H1 (cell line): ENCODE measurements around the gene AKT1. TPM values are rescaled to one million over a fixed set of nuclear protein-coding genes. Genes with fewer than 3 reads are reported as not detected.

Experiments used
- CTCF ChIA-PET: fragments of 300-600 bp; sonication (Branson Sonifier 250); formaldehyde crosslinking; loops from one replicate; lab custom pipeline; 2021; ENCODE audit not compliant: partially characterized antibody; lab: Charles Lee
- POLR2A ChIA-PET: fragments of 300-600 bp; sonication (Branson Sonifier 250); formaldehyde crosslinking; loops from one replicate; lab custom pipeline; 2021; ENCODE audit warnings: inconsistent platforms; ENCODE audit not compliant: partially characterized antibody; lab: Charles Lee
- DNase-seq, 2 experiments: peaks; one replicate each; pipeline versions ENCODE4 v3.0.0 to v3.0.0-alpha.2; 2010 to 2022; ENCODE audit warnings: low spot score in 2 of 2, low read depth in 1 of 2, mixed read lengths in 1 of 2
- FAIRE-seq: peaks from 2 replicates; lab custom pipeline; 2011; peaks lifted over from hg19 to GRCh38; lab: Jason Lieb, UNC
- H2AFZ ChIP-seq: 2 replicates; pipeline ENCODE4 v1.8.1; 2012; ENCODE audit warnings: low read length, inconsistent platforms
- H2AK5ac ChIP-seq: 2 replicates; pipeline ENCODE4 v1.6.1; 2013; ENCODE audit warnings: low read depth, low read length
- H2BK120ac ChIP-seq: replicated peaks from 2 replicates; pipeline ENCODE3; 2013; ENCODE audit warnings: low read depth, low read length, inconsistent platforms
- H2BK12ac ChIP-seq: 2 replicates; pipeline ENCODE4 v1.6.1; 2013; ENCODE audit warnings: low read depth, low read length
- H2BK15ac ChIP-seq: 2 replicates; pipeline ENCODE4 v1.6.1; 2013; ENCODE audit warnings: low read length
- H2BK20ac ChIP-seq: 2 replicates; pipeline ENCODE4 v1.6.1; 2013; ENCODE audit warnings: low read length
- H2BK5ac ChIP-seq: 2 replicates; pipeline ENCODE4 v1.6.1; 2013; ENCODE audit warnings: low read depth, low read length
- H3K14ac ChIP-seq: 2 replicates; pipeline ENCODE4 v1.6.1; 2013; ENCODE audit warnings: inconsistent platforms; ENCODE audit not compliant: insufficient read length
- H3K18ac ChIP-seq: 2 replicates; pipeline ENCODE4 v1.6.1; 2013; ENCODE audit warnings: low read length; ENCODE audit errors: extremely low read depth
- H3K23ac ChIP-seq: 2 replicates; pipeline ENCODE4 v1.6.1; 2013; ENCODE audit warnings: inconsistent platforms; ENCODE audit not compliant: insufficient read length
- H3K23me2 ChIP-seq: 2 replicates; pipeline ENCODE4 v1.6.1; 2013; ENCODE audit warnings: low read depth, low read length
- H3K27ac ChIP-seq: 2 replicates; pipeline ENCODE4 v1.6.1; 2011; ENCODE audit warnings: low read depth, low read length, inconsistent platforms
- H3K27me3 ChIP-seq, 4 experiments: replicated peaks in 1 of 4; 1 replicate in 1 of 4; 2 replicates in 3 of 4; pipeline versions ENCODE4 v1.6.1 to v1.8.1; 2011 to 2013; ENCODE audit warnings: low read length in 3 of 4, mild to moderate bottlenecking in 3 of 4, inconsistent platforms in 2 of 4, mixed read lengths in 2 of 4, moderate library complexity in 1 of 4; ENCODE audit not compliant: control insufficient read depth in 3 of 4, insufficient read depth in 3 of 4; ENCODE audit errors: extremely low read depth in 1 of 4
- H3K36me3 ChIP-seq, 4 experiments: 2 replicates each; pipeline versions ENCODE4 v1.6.1 to v1.8.1; 2011 to 2013; ENCODE audit warnings: mild to moderate bottlenecking in 4 of 4, low read length in 3 of 4, moderate library complexity in 2 of 4, control low read depth in 1 of 4, inconsistent platforms in 1 of 4; ENCODE audit not compliant: insufficient read depth in 4 of 4, control insufficient read depth in 2 of 4
- H3K4ac ChIP-seq: replicated peaks from 2 replicates; pipeline ENCODE3; 2013; ENCODE audit warnings: low read length, low read depth, mixed read lengths, inconsistent platforms; ENCODE audit not compliant: insufficient read length
- H3K4me1 ChIP-seq, 4 experiments: replicated peaks in 1 of 4; 1 replicate in 1 of 4; 2 replicates in 3 of 4; pipeline versions ENCODE4 v1.6.1 to v1.8.1; 2011 to 2013; ENCODE audit warnings: low read length in 3 of 4, inconsistent platforms in 2 of 4, mixed read lengths in 1 of 4; ENCODE audit not compliant: insufficient read depth in 4 of 4, control insufficient read depth in 3 of 4
- H3K4me2 ChIP-seq, 2 experiments: 2 replicates each; pipeline versions ENCODE4 v1.6.1 to v1.8.1; 2011 to 2013; ENCODE audit warnings: low read depth in 2 of 2, low read length in 2 of 2, control low read depth in 1 of 2, inconsistent platforms in 1 of 2, mild to moderate bottlenecking in 1 of 2; ENCODE audit not compliant: insufficient read depth in 1 of 2
- H3K4me3 ChIP-seq, 4 experiments: fragments of 200-600, 300-600 bp in 1 of 4; sonication (generic), shearing (Covaris generic), sonication (Bioruptor Twin) in 1 of 4; 2 replicates each; pipeline versions ENCODE4 v1.5.1 to v1.8.1; 2011 to 2016; ENCODE audit warnings: low read length in 4 of 4, low read depth in 3 of 4, control low read depth in 2 of 4, inconsistent platforms in 2 of 4, mild to moderate bottlenecking in 2 of 4, mixed read lengths in 1 of 4, moderate library complexity in 1 of 4; ENCODE audit not compliant: insufficient read depth in 2 of 4; ENCODE audit errors: extremely low read depth in 1 of 4
- H3K56ac ChIP-seq: replicated peaks from 2 replicates; pipeline ENCODE3; 2013; ENCODE audit warnings: low read depth, mild to moderate bottlenecking, mixed read lengths, low read length, inconsistent platforms; ENCODE audit not compliant: insufficient read length
- H3K79me1 ChIP-seq: 2 replicates; pipeline ENCODE4 v1.6.1; 2013; ENCODE audit warnings: low read depth, low read length, control low read depth
- H3K79me2 ChIP-seq, 2 experiments: 2 replicates each; pipeline versions ENCODE4 v1.6.1 to v1.8.1; 2012 to 2013; ENCODE audit warnings: low read length in 2 of 2, mild to moderate bottlenecking in 2 of 2, inconsistent platforms in 1 of 2; ENCODE audit not compliant: insufficient read depth in 2 of 2, control insufficient read depth in 1 of 2
- H3K9ac ChIP-seq, 4 experiments: replicated peaks in 1 of 4; 1 replicate in 1 of 4; 2 replicates in 3 of 4; pipeline versions ENCODE4 v1.6.1 to v1.8.1; 2011 to 2013; ENCODE audit warnings: low read depth in 3 of 4, low read length in 3 of 4, control low read depth in 2 of 4, mild to moderate bottlenecking in 2 of 4, moderate library complexity in 2 of 4, inconsistent platforms in 1 of 4; ENCODE audit errors: extremely low read depth in 1 of 4
- H3K9me3 ChIP-seq, 2 experiments: 2 replicates each; pipeline versions ENCODE4 v1.6.1 to v1.8.1; 2012 to 2013; ENCODE audit warnings: mild to moderate bottlenecking in 2 of 2, moderate library complexity in 2 of 2, control low read depth in 1 of 2, inconsistent platforms in 1 of 2, low read depth in 1 of 2, low read length in 1 of 2, mixed read lengths in 1 of 2; ENCODE audit not compliant: insufficient read depth in 2 of 2
- H4K20me1 ChIP-seq, 2 experiments: replicated peaks in 1 of 2; 2 replicates each; pipeline versions ENCODE3 to v1.8.1; 2011 to 2013; ENCODE audit warnings: inconsistent platforms in 2 of 2, low read length in 2 of 2, mild to moderate bottlenecking in 1 of 2; ENCODE audit not compliant: insufficient read depth in 2 of 2, control insufficient read depth in 1 of 2
- H4K5ac ChIP-seq: 2 replicates; pipeline ENCODE4 v1.6.1; 2013; ENCODE audit warnings: low read length, low read depth, mixed read lengths, inconsistent platforms; ENCODE audit not compliant: insufficient read length
- H4K8ac ChIP-seq: 2 replicates; pipeline ENCODE4 v1.8.0; 2013; ENCODE audit warnings: mild to moderate bottlenecking, moderate library complexity, low read length, inconsistent platforms; ENCODE audit not compliant: insufficient read depth; ENCODE audit errors: extremely low read depth
- H4K91ac ChIP-seq: replicated peaks from 2 replicates; pipeline ENCODE3; 2013; ENCODE audit warnings: low read length, mixed read lengths, inconsistent platforms; ENCODE audit not compliant: insufficient read length
- ASH2L ChIP-seq: fragments of 200-600, 300-600 bp; sonication (generic); IDR thresholded peaks from one replicate; pipeline ENCODE4 v1.7.1; 2017; ENCODE audit warnings: low read length
- CBX5 ChIP-seq: fragments of 300-800, 300-1000 bp; sonication (generic); IDR thresholded peaks from 2 replicates; pipeline ENCODE4 v1.7.1; 2016; ENCODE audit warnings: antibody characterized with exemption, low read length, low read depth
- FOSL1 ChIP-seq: IDR thresholded peaks from 2 replicates; pipeline ENCODE4 v1.6.1; 2011; ENCODE audit warnings: mild to moderate bottlenecking, low read depth, low read length, moderate library complexity; ENCODE audit not compliant: insufficient read depth
- GTF2F1 ChIP-seq: IDR thresholded peaks from 2 replicates; pipeline ENCODE4 v1.6.1; 2012; ENCODE audit warnings: low read depth, low read length, improper control_type of control experiment, borderline replicate concordance
- HDAC6 ChIP-seq: IDR thresholded peaks from one replicate; pipeline ENCODE4 v1.7.1; 2012; ENCODE audit warnings: low read depth, mild to moderate bottlenecking, inconsistent platforms, low read length, moderate library complexity
- RNF2 ChIP-seq: fragments of 200-900, 300-1000 bp; sonication (generic); IDR thresholded peaks from 2 replicates; pipeline ENCODE4 v1.7.1; 2016; ENCODE audit warnings: borderline replicate concordance, low read depth, mild to moderate bottlenecking, antibody characterized with exemption, low read length; ENCODE audit not compliant: poor library complexity, severe bottlenecking; ENCODE audit errors: missing control alignments
- RXRA ChIP-seq: IDR thresholded peaks from 2 replicates; pipeline ENCODE4 v1.6.1; 2011; ENCODE audit warnings: low read depth, mild to moderate bottlenecking, low read length, moderate library complexity; ENCODE audit not compliant: insufficient read depth
- SP1 ChIP-seq: IDR thresholded peaks from 2 replicates; pipeline ENCODE4 v1.6.1; 2011; ENCODE audit warnings: low read depth, low read length
- SRF ChIP-seq: IDR thresholded peaks from 2 replicates; pipeline ENCODE4 v1.6.1; 2011; ENCODE audit warnings: mild to moderate bottlenecking, low read depth, low read length, moderate library complexity
- SUZ12 ChIP-seq: fragments of 200-600 bp; sonication (generic); IDR thresholded peaks from 2 replicates; pipeline ENCODE4 v1.6.1; 2012; ENCODE audit warnings: mild to moderate bottlenecking, inconsistent platforms, low read length, moderate library complexity, mixed read lengths
- WGBS, 2 experiments: shearing (Covaris generic) in 1 of 2; methylation state at CpG; one replicate each; pipeline versions ENCODE4 v1.1.6 to v1.1.7; 2013 to 2015; ENCODE audit warnings: low lambda C conversion rate in 2 of 2, mixed read lengths in 2 of 2, inconsistent platforms in 1 of 2, low coverage in 1 of 2, missing lambda C conversion rate in 1 of 2; ENCODE audit not compliant: insufficient replicate concordance in 2 of 2, insufficient coverage in 1 of 2, insufficient read length in 1 of 2; ENCODE audit errors: extremely low coverage in 1 of 2, missing lambda C conversion rate in 1 of 2; 5-methylcytosine and 5-hydroxymethylcytosine counted together
- polyA plus RNA-seq, 7 experiments: library from polyadenylated mRNA; depleted of rRNA in 3 of 7; stranded (reverse) in 5 of 7; unstranded in 2 of 7; fragments of >200 nt in 5 of 7; fragments of 200-250 nt in 2 of 7; gene quantifications; 1 replicate in 5 of 7; 2 replicates in 1 of 7; 4 replicates in 1 of 7; pipeline versions ENCODE4 v1.2.1 to v1.2.3, GENCODE V29; 2011 to 2013; ENCODE audit warnings: missing spikeins in 2 of 7, mixed read lengths in 2 of 7
- total RNA-seq: library from RNA; stranded (reverse); fragmentation: NEBNext Ultra II Directional; extraction: Animal tissue kit (Norgen Biotek cat#: 25700); gene quantifications from 2 replicates; pipeline ENCODE4 v1.2.1, GENCODE V29; 2021
- TF ChIP-seq, protein P1 (sequence below), 3 experiments: IDR thresholded peaks; 1 replicate in 2 of 3; 2 replicates in 1 of 3; pipeline versions ENCODE4 v1.5.1 to v1.6.1; 2011; ENCODE audit warnings: low read length in 3 of 3, mild to moderate bottlenecking in 3 of 3, inconsistent platforms in 2 of 3, low read depth in 1 of 3, moderate library complexity in 1 of 3; ENCODE audit not compliant: insufficient read depth in 1 of 3; ENCODE audit errors: control extremely low read depth in 1 of 3

The AKT1 gene
- total and polyA plus RNA-seq, 2 of the 8 experiments (the other 6 are each of a cell fraction or from before 2014, with no cell fraction given) = 68.1 to 71.5 TPM

- no peak overlapping the region for H4K8ac ChIP-seq
- no peaks in the 10 kb centered on the region for H3K27me3 ChIP-seq
- H3K4me3 ChIP-seq = no peak overlapping the region
- H3K14ac ChIP-seq = no peak overlapping the region
- peaks cover 5% of the 10 kb centered on the region; the same call in 1 of the 2 replicates for H3K23me2 ChIP-seq
- H3K18ac ChIP-seq = no peak overlapping the region
- H4K5ac ChIP-seq = no peak overlapping the region
- CTCF ChIA-PET = interaction anchor here (0.6 to 2.0 kb wide), 5 partner anchors 12 to 139 kb away, joined by 3 to 9 read pairs (median 4); no protein-coding TSS in a partner anchor
- peaks cover 8 to 29% (median 23%) of the 10 kb centered on the region in 4 experiments; a peak in 7 of 8 replicates for H3K36me3 ChIP-seq
- no peak overlapping the region for H2BK5ac ChIP-seq
- H3K23ac ChIP-seq = no peak overlapping the region
- H3K79me1 ChIP-seq = peaks cover 38% of the 10 kb centered on the region
- 93% methylated on average over 10 of the region's 10 CpGs; no CpG with 5 or more reads in 1 of the 2 experiments for WGBS, 2 experiments
- H2BK15ac ChIP-seq = no peak overlapping the region
- no peak overlapping the region for H2BK20ac ChIP-seq
- H3K4ac ChIP-seq = no peak overlapping the region
- H3K79me2 ChIP-seq = peaks cover 10 to 51% of the 10 kb centered on the region in 2 experiments; a peak in 3 of 4 replicates
- no peak overlapping the region for H3K27ac ChIP-seq
- peaks cover 30 to 63% of the 10 kb centered on the region in 2 experiments for H4K20me1 ChIP-seq
- H2AK5ac ChIP-seq = no peak overlapping the region
- H3K9ac ChIP-seq = no peak overlapping the region
- H4K91ac ChIP-seq = no peak overlapping the region
- H3K56ac ChIP-seq = no peak overlapping the region
- H3K4me2 ChIP-seq = no peak overlapping the region
- no peaks in the 10 kb centered on the region; a peak in 1 of 4 replicates for H3K9me3 ChIP-seq
- no peak overlapping the region for H2BK120ac ChIP-seq
- FAIRE-seq (no peak), DNase-seq (no peak)
- H3K4me1 ChIP-seq = peaks cover 0 to 14% (median 5%) of the 10 kb centered on the region in 4 experiments; a peak in 6 of 7 replicates
- no peak overlapping the region for H2BK12ac ChIP-seq
- H2AFZ ChIP-seq = no peak overlapping the region
- POLR2A ChIA-PET = interaction anchor here (0.5 to 2.4 kb wide), 2 partner anchors 9 to 14 kb away, joined by 3 to 11 read pairs; no protein-coding TSS in a partner anchor
- TF ChIP-seq, protein P1, sequence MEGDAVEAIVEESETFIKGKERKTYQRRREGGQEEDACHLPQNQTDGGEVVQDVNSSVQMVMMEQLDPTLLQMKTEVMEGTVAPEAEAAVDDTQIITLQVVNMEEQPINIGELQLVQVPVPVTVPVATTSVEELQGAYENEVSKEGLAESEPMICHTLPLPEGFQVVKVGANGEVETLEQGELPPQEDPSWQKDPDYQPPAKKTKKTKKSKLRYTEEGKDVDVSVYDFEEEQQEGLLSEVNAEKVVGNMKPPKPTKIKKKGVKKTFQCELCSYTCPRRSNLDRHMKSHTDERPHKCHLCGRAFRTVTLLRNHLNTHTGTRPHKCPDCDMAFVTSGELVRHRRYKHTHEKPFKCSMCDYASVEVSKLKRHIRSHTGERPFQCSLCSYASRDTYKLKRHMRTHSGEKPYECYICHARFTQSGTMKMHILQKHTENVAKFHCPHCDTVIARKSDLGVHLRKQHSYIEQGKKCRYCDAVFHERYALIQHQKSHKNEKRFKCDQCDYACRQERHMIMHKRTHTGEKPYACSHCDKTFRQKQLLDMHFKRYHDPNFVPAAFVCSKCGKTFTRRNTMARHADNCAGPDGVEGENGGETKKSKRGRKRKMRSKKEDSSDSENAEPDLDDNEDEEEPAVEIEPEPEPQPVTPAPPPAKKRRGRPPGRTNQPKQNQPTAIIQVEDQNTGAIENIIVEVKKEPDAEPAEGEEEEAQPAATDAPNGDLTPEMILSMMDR (IDR thresholded peaks at IDR 0.05; ENCODE audit: control extremely low read depth in 1 of 3, insufficient read depth in 1 of 3, low read depth in 1 of 3, low read length in 3 of 3) = no peak
- TF ChIP-seq RNF2 (no peak), ASH2L (no peak), HDAC6 (no peak), GTF2F1 (no peak), SRF (no peak), CBX5 (no peak), FOSL1 (no peak), RXRA (no peak), SUZ12 (no peak), SP1 (no peak)
Measured at GRCh38 chr14:104757238-104757585, 38.3 kb downstream of the AKT1 start.
